IPS-18c (cell line): Measurements from ENCODE around the gene ZP3.
"Not testable (repeated sequence)": the region's sequence is repeated elsewhere in the genome, so short reads cannot be mapped to it uniquely, and the experiment has no call there.

Source experiments
- H3K4me3 ChIP-seq: 2 replicates; pipeline ENCODE4 v1.7.0; 2013; ENCODE audit warnings: low read depth, mild to moderate bottlenecking, low read length, moderate library complexity; ENCODE audit not compliant: insufficient read depth
- H3K9me3 ChIP-seq: one replicate; pipeline ENCODE4 v1.6.1; 2013; ENCODE audit warnings: mild to moderate bottlenecking, low read length, moderate library complexity; ENCODE audit not compliant: control insufficient read depth, insufficient read depth

Gene ZP3

GRCh38 chr7:76464959-76465358, 40.2 kb downstream of the ZP3 start:
- not testable (repeated sequence) for H3K4me3 ChIP-seq, H3K9me3 ChIP-seq

GRCh38 chr7:76465950-76466349, 41.2 kb downstream of the ZP3 start:
- not testable (repeated sequence) for H3K4me3 ChIP-seq, H3K9me3 ChIP-seq

- H3K9me3 ChIP-seq, H3K4me3 ChIP-seq: not testable (repeated sequence)
Measured at GRCh38 chr7:76467743-76468404, 43.1 kb downstream of the ZP3 start.

- H3K4me3 ChIP-seq, H3K9me3 ChIP-seq: not testable (repeated sequence)
Measured at GRCh38 chr7:76471556-76472221, 46.9 kb downstream of the ZP3 start.

- H3K4me3 ChIP-seq, H3K9me3 ChIP-seq: not testable (repeated sequence)
Measured at GRCh38 chr7:76473097-76473496, 48.3 kb downstream of the ZP3 start.

GRCh38 chr7:76476280-76476679, 51.5 kb downstream of the ZP3 start:
- not testable (repeated sequence) for H3K4me3 ChIP-seq, H3K9me3 ChIP-seq

- not testable (repeated sequence) for H3K9me3 ChIP-seq
Measured at GRCh38 chr7:76476742-76477474, 52.2 kb downstream of the ZP3 start.

GRCh38 chr7:76479628-76480027, 54.9 kb downstream of the ZP3 start:
- H3K4me3 ChIP-seq, H3K9me3 ChIP-seq: not testable (repeated sequence)

More at GRCh38 chr7:76476742-76477474, 52.2 kb downstream of the ZP3 start:
- not testable (repeated sequence) for H3K4me3 ChIP-seq

GRCh38 chr7:76480403-76481253, 55.9 kb downstream of the ZP3 start:
- H3K9me3 ChIP-seq, H3K4me3 ChIP-seq: not testable (repeated sequence)

- not testable (repeated sequence) for H3K4me3 ChIP-seq, H3K9me3 ChIP-seq
Measured at GRCh38 chr7:76482660-76483059, 57.9 kb downstream of the ZP3 start.

GRCh38 chr7:76483081-76483480, 58.3 kb downstream of the ZP3 start:
- H3K9me3 ChIP-seq, H3K4me3 ChIP-seq: not testable (repeated sequence)

GRCh38 chr7:76484456-76484855, 59.7 kb downstream of the ZP3 start:
- H3K4me3 ChIP-seq, H3K9me3 ChIP-seq: not testable (repeated sequence)

GRCh38 chr7:76485822-76486610, 61.3 kb downstream of the ZP3 start:
- not testable (repeated sequence) for H3K4me3 ChIP-seq, H3K9me3 ChIP-seq

- not testable (repeated sequence) for H3K9me3 ChIP-seq, H3K4me3 ChIP-seq
Measured at GRCh38 chr7:76486618-76487017, 61.9 kb downstream of the ZP3 start.

- H3K4me3 ChIP-seq, H3K9me3 ChIP-seq: not testable (repeated sequence)
Measured at GRCh38 chr7:76487969-76488368, 63.2 kb downstream of the ZP3 start.
